NCI-H2196 (cell line): Measurements from ENCODE around the gene CCDC3.

Experiments
- DNase-seq: peaks from one replicate; lab custom pipeline; 2025; ENCODE audit not compliant: unreplicated experiment; lab: John Stamatoyannopoulos, UW

The CCDC3 gene

DNA sequence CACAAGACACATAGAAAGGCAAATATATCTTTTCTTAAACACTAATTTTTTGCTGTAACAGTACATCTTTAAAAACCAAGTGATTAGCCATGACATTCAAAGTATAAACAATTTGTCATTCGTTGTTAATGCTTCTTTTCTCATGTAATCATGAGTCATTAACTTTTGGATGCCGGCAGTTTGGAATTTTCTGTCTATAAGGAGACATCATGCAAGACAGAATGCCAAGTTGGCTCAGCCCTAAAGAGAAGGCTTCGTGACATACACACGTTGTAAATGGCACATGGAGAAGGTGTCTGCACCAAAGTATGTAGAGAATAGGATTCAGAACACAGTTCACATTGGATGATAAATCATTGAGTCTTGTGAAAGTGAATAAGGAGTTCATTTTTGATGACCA lies 35.9 kb downstream of the CCDC3 start:
- DNase-seq: no peak

GRCh38 chr10:12962556-12962955 lies 39.0 kb downstream of the CCDC3 start:
- DNase-seq: no peak

GRCh38 chr10:12961416-12962205 lies 39.9 kb downstream of the CCDC3 start:
- no peak for DNase-seq

GRCh38 chr10:12960941-12961340 lies 40.6 kb downstream of the CCDC3 start:
- no peak for DNase-seq

GRCh38 chr10:12960334-12960898 lies 41.1 kb downstream of the CCDC3 start:
- DNase-seq: no peak

- DNase-seq: no peak
These were observed 42.9 kb downstream of the CCDC3 start for GRCh38 chr10:12958546-12959110.

DNA sequence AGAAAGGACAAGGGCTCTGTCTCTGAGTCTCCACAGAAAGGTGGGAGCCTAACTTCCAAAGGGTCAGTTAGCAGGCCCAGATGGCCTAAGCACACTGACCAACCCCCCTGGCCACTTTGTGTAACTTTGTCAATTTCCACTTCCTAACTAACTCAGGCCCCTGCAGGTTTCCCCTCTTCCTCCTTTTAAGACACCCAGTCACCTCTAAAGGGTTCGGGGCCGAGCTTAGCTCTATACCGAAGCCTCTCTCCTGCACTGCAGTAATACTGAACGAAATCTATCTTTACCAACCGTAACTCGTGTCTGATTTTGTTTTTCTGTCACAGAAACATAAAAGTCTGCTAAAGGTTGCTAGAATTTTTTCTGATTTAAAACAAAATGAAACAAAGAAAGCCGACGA lies 44.4 kb downstream of the CCDC3 start:
- no peak for DNase-seq

DNA sequence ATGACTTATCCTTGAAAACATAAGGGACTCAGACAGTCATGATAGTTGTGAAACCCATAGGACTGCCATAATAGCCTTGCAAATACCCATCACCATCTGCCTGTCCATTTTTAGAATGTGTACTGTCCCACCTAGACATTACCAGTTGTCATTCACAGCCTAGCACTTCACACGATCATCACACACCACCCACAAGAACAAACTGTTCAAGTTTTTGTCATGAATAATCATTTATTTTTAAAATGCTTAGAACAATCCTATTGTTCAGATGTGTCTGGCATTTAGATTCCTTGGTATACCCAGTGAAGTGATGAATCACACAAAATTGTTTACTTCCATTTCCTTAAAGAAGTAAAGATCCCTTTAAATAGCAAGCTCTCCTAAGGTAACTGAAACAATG lies 46.6 kb downstream of the CCDC3 start:
- DNase-seq: no peak

DNA sequence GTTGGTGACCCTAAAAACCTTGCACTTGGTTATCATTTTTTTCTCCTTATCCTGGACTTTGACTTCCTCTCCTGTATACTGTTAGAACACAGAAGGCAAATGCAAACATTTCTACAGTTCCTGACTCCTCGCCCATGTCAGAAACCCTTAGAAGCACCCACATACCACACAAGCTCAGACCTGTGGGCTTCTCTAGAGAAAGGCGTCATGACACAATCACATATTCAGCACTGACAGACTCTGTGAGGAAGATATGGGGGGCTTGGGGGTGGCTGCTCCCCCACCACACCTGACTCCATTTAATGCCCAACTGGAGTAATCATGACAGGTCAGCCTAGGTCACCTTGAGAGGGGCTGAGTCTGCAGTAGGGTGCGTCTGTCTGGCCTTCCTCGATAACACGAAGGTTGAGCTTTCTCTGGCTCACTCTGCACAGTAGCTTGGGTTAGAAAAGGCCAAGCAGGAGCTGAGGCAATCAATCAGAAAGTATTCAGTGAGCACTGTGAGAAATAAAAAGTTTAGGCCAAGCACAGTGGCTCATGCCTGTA lies 50.9 kb downstream of the CCDC3 start:
- no peak for DNase-seq

GRCh38 chr10:12949248-12949647 lies 52.3 kb downstream of the CCDC3 start:
- DNase-seq: no peak

GRCh38 chr10:12947741-12948140 lies 53.8 kb downstream of the CCDC3 start:
- no peak for DNase-seq

DNA sequence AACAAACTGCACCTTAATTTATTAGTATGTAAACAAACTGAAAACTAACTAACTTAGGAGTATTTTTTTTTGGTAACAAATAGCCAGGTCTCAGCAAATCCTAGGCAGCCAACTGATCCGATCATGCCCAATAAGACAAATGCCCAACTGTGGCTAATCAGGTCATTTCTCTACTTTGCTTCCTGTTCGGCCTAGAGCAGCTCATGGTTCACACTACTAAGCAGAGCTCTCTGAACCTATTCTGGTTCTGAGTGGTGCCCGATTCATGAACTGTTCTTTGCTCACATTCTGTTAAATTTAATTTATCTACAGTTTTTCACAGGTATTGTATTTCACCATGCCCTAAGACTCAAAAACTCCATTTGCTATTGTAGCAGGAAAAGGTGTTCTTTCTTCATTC lies 55.1 kb downstream of the CCDC3 start:
- DNase-seq: no peak

- no peak for DNase-seq
These were observed 55.7 kb downstream of the CCDC3 start for GRCh38 chr10:12945690-12946359.

- DNase-seq: no peak
These were observed 56.6 kb downstream of the CCDC3 start for GRCh38 chr10:12944931-12945330.

DNA sequence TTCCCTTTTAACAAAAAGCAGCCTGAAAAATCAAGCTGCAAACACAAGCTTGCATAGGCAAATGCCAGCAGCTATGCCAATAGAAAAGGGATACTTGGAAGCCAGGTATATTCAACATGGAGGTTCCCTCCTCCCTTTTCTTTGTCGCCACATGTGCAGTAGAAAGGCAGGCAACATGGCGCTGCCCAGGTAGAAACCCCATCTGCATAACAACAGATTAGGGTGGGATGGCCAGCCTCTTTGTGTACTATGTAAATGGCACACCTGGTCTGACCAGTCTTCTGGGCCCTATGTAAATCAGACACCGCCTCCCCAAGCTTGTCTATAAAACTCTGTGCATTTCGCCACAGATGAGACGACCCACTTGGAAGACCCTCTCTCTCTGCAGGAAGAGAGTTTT lies 58.1 kb downstream of the CCDC3 start:
- DNase-seq: no peak

DNA sequence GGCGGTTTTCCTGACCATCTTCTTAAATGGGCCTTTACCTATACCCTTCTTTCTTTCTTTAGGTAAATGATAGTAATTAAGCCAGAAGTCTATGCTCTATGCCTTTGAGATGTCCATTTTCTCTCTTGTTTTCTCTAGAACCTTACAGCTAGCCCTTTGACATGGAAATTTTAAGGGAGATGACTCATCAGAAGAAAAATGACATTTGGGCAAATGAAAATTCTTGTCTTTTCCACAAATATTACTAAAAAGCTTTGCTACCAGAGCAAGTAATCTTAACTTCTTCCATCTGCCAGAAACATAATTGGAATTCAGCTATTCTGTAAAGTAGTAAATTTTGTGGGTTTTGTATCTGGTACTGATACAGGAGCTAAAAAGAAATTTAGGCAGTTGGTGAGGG lies 59.5 kb downstream of the CCDC3 start:
- no peak for DNase-seq

GRCh38 chr10:12940791-12941190 lies 60.7 kb downstream of the CCDC3 start:
- no peak for DNase-seq

DNA sequence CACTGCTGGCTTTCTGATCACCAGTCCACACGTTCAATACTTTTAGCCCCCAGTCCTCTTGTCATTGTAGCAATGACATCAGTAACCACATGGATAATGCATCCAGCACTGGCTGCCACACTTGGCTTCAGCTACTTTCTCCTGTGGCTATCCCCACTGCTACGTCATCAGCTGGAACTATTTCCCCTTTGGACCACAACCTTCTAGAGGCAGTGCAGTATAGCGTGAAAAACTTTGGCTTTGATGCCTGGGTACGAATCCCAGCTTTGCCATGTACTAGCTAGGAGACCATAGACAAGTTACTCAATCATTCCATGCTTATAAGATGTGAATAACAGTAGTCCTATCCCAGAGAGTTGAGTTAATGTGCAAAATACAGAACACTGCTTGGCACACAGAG lies 63.2 kb downstream of the CCDC3 start:
- no peak for DNase-seq

DNA sequence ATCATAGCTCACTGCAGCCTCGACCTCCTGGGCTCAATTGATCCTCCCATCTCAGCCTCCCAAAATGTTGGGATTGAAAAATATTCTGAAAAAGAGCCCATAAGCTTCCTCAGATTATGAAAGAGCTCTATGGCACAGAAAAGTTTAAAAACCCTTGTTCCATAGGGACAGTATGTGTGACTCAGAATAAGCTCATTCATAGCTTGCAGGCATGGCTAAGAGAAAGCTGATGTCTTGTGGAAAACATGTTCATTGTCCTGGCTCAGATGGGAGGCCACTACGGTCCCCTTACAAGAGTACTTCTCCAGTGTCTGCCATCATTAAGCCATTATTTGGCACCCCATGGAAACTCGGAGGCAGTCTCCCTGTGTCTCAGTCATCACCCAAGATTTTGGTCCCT lies 64.0 kb downstream of the CCDC3 start:
- DNase-seq: no peak

DNA sequence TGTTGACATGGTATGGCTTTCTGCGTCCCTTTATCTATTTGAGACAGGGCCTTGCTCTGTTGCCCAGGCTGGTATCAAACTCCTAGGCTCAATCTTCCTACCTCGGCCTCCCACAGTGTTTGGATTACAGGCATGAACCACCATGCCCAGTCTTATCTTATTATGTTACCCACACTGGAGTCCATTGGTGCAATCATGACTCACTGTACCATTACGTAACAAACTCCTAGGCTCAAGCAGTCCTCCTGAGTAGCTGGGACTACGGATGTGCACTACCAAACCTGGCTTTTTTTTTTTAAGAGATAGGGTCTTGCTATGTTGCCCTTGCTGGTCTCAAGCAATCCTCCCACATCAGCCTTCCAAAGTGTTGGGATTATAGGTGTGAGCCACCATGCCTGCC lies 66.7 kb downstream of the CCDC3 start:
- no peak for DNase-seq

DNA sequence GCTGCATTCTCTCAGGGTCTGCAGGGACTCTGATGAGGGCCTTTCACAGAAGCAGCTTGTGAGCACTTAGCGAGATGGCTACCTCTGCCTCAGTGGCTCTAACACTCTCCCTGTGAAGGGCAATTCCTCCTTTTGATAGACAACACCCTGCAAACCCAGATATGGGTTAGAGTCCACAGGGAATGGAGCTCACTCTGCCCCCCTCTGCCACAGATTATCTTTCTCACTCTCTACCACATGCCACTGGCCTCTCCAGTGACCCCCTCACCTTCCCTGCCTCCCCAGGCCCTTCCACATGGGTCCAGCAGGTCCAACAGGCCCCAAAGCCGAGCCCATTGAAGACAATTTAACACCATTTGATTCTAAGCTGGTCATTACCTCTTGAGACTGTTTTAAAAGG lies 72.1 kb downstream of the CCDC3 start:
- DNase-seq: no peak

DNA sequence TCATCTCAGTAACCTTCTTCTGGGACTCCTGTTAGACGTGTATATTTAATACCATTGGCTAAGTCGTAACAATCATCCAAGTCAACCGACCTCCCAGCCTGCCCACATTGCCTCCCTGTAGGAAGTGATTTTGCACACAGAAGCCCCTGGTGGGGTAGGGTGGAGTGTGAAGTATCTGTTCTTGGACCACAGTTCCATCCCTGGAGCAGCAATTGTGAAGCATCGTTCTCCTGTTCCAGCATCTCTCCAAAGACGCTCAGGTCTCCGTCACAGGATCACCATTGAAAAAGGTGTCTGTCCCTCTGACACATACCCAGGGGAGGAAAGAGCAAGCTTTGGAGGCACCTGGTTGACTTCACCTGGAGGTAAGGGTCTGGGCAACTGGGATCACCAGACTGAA lies 72.9 kb downstream of the CCDC3 start:
- DNase-seq: no peak
